HepG2 (cell line): Measurements from ENCODE around the gene UBC. TPM values are rescaled to one million over a fixed set of nuclear protein-coding genes. Genes with fewer than 3 reads are reported as not detected.

ENCODE experiments used
- ATF1 ChIP-seq: IDR thresholded peaks from 2 replicates; pipeline ENCODE4 v1.6.1; 2016; ENCODE audit warnings: mild to moderate bottlenecking, control low read depth
- ELF4 ChIP-seq: sonication (generic); formaldehyde crosslinking; IDR thresholded peaks from 2 replicates; pipeline ENCODE4 v1.5.0; 2020; ENCODE audit warnings: missing genetic modification reagents, mild to moderate bottlenecking, moderate library complexity, borderline replicate concordance
- HDAC6 ChIP-seq: fragments of 200-600 bp; sonication (generic); IDR thresholded peaks from 2 replicates; pipeline ENCODE4 v1.7.0; 2017; ENCODE audit warnings: mild to moderate bottlenecking, antibody characterized with exemption, low read length, low read depth
- KLF12 ChIP-seq: sonication (generic); formaldehyde crosslinking; IDR thresholded peaks from 2 replicates; pipeline ENCODE4 v1.4.0; 2020; ENCODE audit warnings: missing genetic modification reagents, borderline replicate concordance
- MED1 ChIP-seq: sonication (generic); formaldehyde crosslinking; IDR thresholded peaks from 2 replicates; pipeline ENCODE4 v1.4.0; 2020; ENCODE audit warnings: missing genetic modification reagents
- MLXIP ChIP-seq: sonication (generic); formaldehyde crosslinking; IDR thresholded peaks from 2 replicates; pipeline ENCODE4 v1.9.0; 2021; ENCODE audit warnings: missing genetic modification reagents, borderline replicate concordance
- MTA1 ChIP-seq: sonication (generic); formaldehyde crosslinking; IDR thresholded peaks from 2 replicates; pipeline ENCODE4 v1.4.0; 2020; ENCODE audit warnings: missing genetic modification reagents, mild to moderate bottlenecking, borderline replicate concordance
- ONECUT2 ChIP-seq: sonication (generic); formaldehyde crosslinking; IDR thresholded peaks from 2 replicates; pipeline ENCODE4 v1.4.0; 2020; ENCODE audit warnings: missing genetic modification reagents
- PBX2 ChIP-seq: IDR thresholded peaks from 2 replicates; pipeline ENCODE4 v1.6.1; 2016; ENCODE audit warnings: control low read depth
- REST ChIP-seq, 2 experiments: IDR thresholded peaks; 2 replicates each; pipeline ENCODE4 v1.6.1; 2011 to 2012; ENCODE audit warnings: low read length in 2 of 2, borderline replicate concordance in 1 of 2, low read depth in 1 of 2, mild to moderate bottlenecking in 1 of 2, moderate library complexity in 1 of 2
- SIX4 ChIP-seq: sonication (generic); formaldehyde crosslinking; IDR thresholded peaks from 2 replicates; pipeline ENCODE4 v1.4.0; 2020; ENCODE audit warnings: missing genetic modification reagents
- TEAD2 ChIP-seq: sonication (generic); formaldehyde crosslinking; IDR thresholded peaks from 2 replicates; pipeline ENCODE4 v1.9.0; 2021; ENCODE audit warnings: missing genetic modification reagents
- ZBTB14 ChIP-seq: sonication (generic); formaldehyde crosslinking; IDR thresholded peaks from 2 replicates; pipeline ENCODE4 v1.4.0; 2020; ENCODE audit warnings: missing genetic modification reagents
- ZBTB7B ChIP-seq: sonication (generic); formaldehyde crosslinking; IDR thresholded peaks from 2 replicates; pipeline ENCODE4 v1.4.0; 2020; ENCODE audit warnings: missing genetic modification reagents
- ZMAT5 ChIP-seq: sonication (generic); formaldehyde crosslinking; IDR thresholded peaks from 2 replicates; pipeline ENCODE4 v1.5.0; 2020; ENCODE audit warnings: mild to moderate bottlenecking, low read depth, missing genetic modification reagents, borderline replicate concordance
- ZNF20 ChIP-seq: sonication (generic); formaldehyde crosslinking; IDR thresholded peaks from 2 replicates; pipeline ENCODE4 v1.4.0; 2020; ENCODE audit warnings: mild to moderate bottlenecking, moderate library complexity, missing genetic modification reagents
- ZNF331 ChIP-seq: sonication (generic); formaldehyde crosslinking; IDR thresholded peaks from 2 replicates; pipeline ENCODE4 v1.4.0; 2020; ENCODE audit warnings: missing genetic modification reagents
- ZNF841 ChIP-seq: sonication (generic); formaldehyde crosslinking; IDR thresholded peaks from 2 replicates; pipeline ENCODE4 v1.8.1; 2023; ENCODE audit warnings: missing genetic modification reagents, borderline replicate concordance
- ZSCAN25 ChIP-seq: sonication (generic); formaldehyde crosslinking; IDR thresholded peaks from 2 replicates; pipeline ENCODE4 v1.8.0; 2022; ENCODE audit warnings: mild to moderate bottlenecking, missing genetic modification reagents
- polyA plus RNA-seq, 8 experiments: library from polyadenylated mRNA; depleted of rRNA in 3 of 8; stranded (reverse) in 7 of 8; unstranded in 1 of 8; fragments of >200 nt; fragmentation: Illumina TruSeq in 4 of 8; extraction: Trizol in 4 of 8; gene quantifications; 2 replicates each; pipeline versions ENCODE4 v1.2.1 to v1.2.3, GENCODE V29; 2011 to 2016; ENCODE audit warnings: low read depth in 4 of 8, missing spikeins in 1 of 8, mixed read lengths in 1 of 8; ENCODE audit not compliant: insufficient read depth in 1 of 8
- total RNA-seq, 5 experiments: library from RNA; depleted of rRNA; stranded (reverse); fragments of >200 nt; fragmentation: Illumina TruSeq; extraction: Trizol; gene quantifications; 2 replicates each; pipeline ENCODE4 v1.2.3, GENCODE V29; 2016; ENCODE audit warnings: low read depth in 1 of 5

Gene UBC
- total and polyA plus RNA-seq, 2 of the 13 experiments (the other 11 are each of a cell fraction or from before 2014, with no cell fraction given), result 805 to 1,432 TPM

GRCh38 chr12:124863416-124864325, 50.8 kb downstream of the UBC start, which contains the start of gene SCARB1 (continued):
- peak; percentile 73; the same call in 1 of the 2 replicates for TF ChIP-seq KLF12
- no peak for TF ChIP-seq ZNF20 (CRISPR knock-in tag)
- TF ChIP-seq ELF4 (CRISPR knock-in tag), result no peak
- TF ChIP-seq MLXIP, result no peak
- peak; percentile 75 for TF ChIP-seq MED1
- TF ChIP-seq ZNF841 (CRISPR knock-in tag), result 0 out of 2 replicates have a peak, but pooled peaks have one; percentile 49
- no peak for TF ChIP-seq SIX4
- no peak for TF ChIP-seq HDAC6
- TF ChIP-seq ZBTB7B (CRISPR knock-in tag), result no peak
- TF ChIP-seq ATF1 (CRISPR knock-in tag), result no peak
- no peak for TF ChIP-seq ZMAT5
- TF ChIP-seq ZNF331 (CRISPR knock-in tag), result peak; percentile 31; the same call in 1 of the 2 replicates
- TF ChIP-seq MTA1 (CRISPR knock-in tag), result no peak; the same call in 1 of the 2 replicates
- TF ChIP-seq ONECUT2 (CRISPR knock-in tag), result peak; percentile 4; the same call in 1 of the 2 replicates
- no peak for TF ChIP-seq TEAD2
- TF ChIP-seq REST (IDR thresholded peaks at IDR 0.05; ENCODE audit: borderline replicate concordance in 1 of 2, low read depth in 1 of 2, low read length in 2 of 2), result no peak
- no peak for TF ChIP-seq ZBTB14
- no peak for TF ChIP-seq ZSCAN25 (CRISPR knock-in tag)
- no peak for TF ChIP-seq PBX2 (CRISPR knock-in tag)
